ENCODE results near the gene ARHGAP9. TPM values are rescaled to one million over a fixed set of nuclear protein-coding genes. Genes with fewer than 3 reads are reported as not detected.
"Not testable (repeated sequence)": the region's sequence is repeated elsewhere in the genome, so short reads cannot be mapped to it uniquely, and the experiment has no call there.

Gene ARHGAP9
- total RNA-seq, 1 donor from 2014 or later: 28.7 TPM

GRCh38 chr12:57513266-57513665 is 33.6 kb upstream of the ARHGAP9 start:
- Histone ChIP-seq H3K9me3 (no peaks in the 10 kb centered on the region), H3K27ac (no peak overlapping the region), H3K4me3 (no peak overlapping the region), H3K4me1 (peaks cover 16% of the 10 kb centered on the region), H3K27me3 (no peaks in the 10 kb centered on the region), H3K36me3 (peaks cover 0 to 76% of the 10 kb centered on the region in 2 donors)
- TF ChIP-seq POLR2A (IDR thresholded peaks at IDR 0.05) (no peak), CTCF (IDR thresholded peaks at IDR 0.05) (no peak), POLR2AphosphoS5 (IDR thresholded peaks at IDR 0.05; ENCODE audit: insufficient read depth in 1 of 2, low read depth in 1 of 2) (no peak)
- DNase-seq (ENCODE audit: extremely low spot score in 2 of 2): no peak
- intact Hi-C loops (cut with DNase I): no loop called here

GRCh38 chr12:57512665-57513064 is 33.0 kb upstream of the ARHGAP9 start:
- Histone ChIP-seq H3K4me3 (no peak overlapping the region), H3K9me3 (no peaks in the 10 kb centered on the region), H3K4me1 (peaks cover 10% of the 10 kb centered on the region), H3K36me3 (peaks cover 0 to 76% of the 10 kb centered on the region in 2 donors), H3K27ac (no peak overlapping the region), H3K27me3 (no peaks in the 10 kb centered on the region)
- intact Hi-C loops (cut with DNase I): no loop called here
- TF ChIP-seq CTCF (IDR thresholded peaks at IDR 0.05): no peak
- DNase-seq (ENCODE audit: extremely low spot score in 2 of 2): no peak

DNA sequence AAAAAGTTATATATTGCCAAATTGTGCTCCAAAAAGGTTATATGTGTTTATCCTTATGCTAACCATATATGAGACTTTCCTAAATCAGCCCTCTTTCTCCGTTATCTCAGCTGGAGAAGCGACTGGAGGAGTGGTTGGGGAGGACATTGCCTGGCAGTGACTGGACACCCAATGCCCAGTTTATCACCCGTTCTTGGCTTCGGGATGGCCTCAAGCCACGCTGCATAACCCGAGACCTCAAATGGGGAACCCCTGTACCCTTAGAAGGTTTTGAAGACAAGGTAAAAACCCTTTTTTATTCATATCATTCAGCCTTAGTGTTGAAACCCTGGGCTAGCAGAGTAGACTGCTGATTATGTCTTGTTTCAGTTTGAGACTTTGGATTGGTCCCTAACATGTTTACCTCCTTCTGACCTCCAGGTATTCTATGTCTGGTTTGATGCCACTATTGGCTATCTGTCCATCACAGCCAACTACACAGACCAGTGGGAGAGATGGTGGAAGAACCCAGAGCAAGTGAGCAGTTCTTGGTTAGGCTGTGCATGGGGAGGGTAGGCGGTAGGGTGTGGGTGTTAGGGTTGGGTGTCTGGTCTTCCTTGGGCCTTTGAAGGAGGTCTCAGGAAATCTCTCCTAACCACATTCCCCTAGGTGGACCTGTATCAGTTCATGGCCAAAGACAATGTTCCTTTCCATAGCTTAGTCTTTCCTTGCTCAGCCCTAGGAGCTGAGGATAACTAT is 32.1 kb upstream of the ARHGAP9 start:
- no peak overlapping the region for H3K27ac ChIP-seq
- TF ChIP-seq POLR2A (IDR thresholded peaks at IDR 0.05) (no peak), CTCF (IDR thresholded peaks at IDR 0.05) (no peak), POLR2AphosphoS5 (IDR thresholded peaks at IDR 0.05; ENCODE audit: insufficient read depth in 1 of 2, low read depth in 1 of 2) (no peak)
- H3K27me3 ChIP-seq: no peaks in the 10 kb centered on the region
- no peak for DNase-seq (ENCODE audit: extremely low spot score in 2 of 2)
- peaks cover 0 to 70% of the 10 kb centered on the region in 2 donors for H3K36me3 ChIP-seq
- no peak overlapping the region for H3K4me3 ChIP-seq
- peaks cover under 1% of the 10 kb centered on the region for H3K4me1 ChIP-seq
- no peaks in the 10 kb centered on the region for H3K9me3 ChIP-seq
- intact Hi-C loops (cut with DNase I): no loop called here

DNA sequence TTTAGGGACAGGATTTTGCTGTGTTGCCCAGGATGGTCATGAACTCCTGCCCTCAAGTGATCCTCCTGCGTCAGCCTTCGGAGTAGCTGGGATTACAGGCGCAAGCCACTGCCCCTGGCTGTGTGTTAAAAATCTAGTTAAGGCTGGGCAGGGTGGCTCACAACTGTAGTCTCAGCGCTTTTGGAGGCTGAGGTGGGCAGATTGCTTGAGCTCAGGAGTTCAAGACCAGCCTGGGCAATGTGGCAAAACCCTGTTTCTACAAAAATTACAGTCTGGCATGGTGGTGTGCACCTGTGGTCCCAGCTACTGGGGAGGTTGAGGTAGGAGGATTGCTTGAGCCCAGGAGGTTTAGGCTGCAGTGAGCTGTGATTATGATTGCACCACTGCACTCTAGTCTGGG is 31.5 kb upstream of the ARHGAP9 start:
- Histone ChIP-seq H3K27me3 (no peaks in the 10 kb centered on the region), H3K9me3 (no peaks in the 10 kb centered on the region), H3K36me3 (peaks cover 0 to 67% of the 10 kb centered on the region in 2 donors), H3K4me3 (no peak overlapping the region), H3K27ac (no peak overlapping the region), H3K4me1 (no peaks in the 10 kb centered on the region)
- TF ChIP-seq POLR2AphosphoS5 (IDR thresholded peaks at IDR 0.05; ENCODE audit: insufficient read depth in 1 of 2, low read depth in 1 of 2): no peak
- no peak for TF ChIP-seq CTCF (IDR thresholded peaks at IDR 0.05)
- intact Hi-C loops (cut with DNase I): no loop called here
- no peak for DNase-seq (ENCODE audit: extremely low spot score in 2 of 2)

- H3K27me3 ChIP-seq; DNase-seq (ENCODE audit: extremely low spot score in 2 of 2); intact Hi-C loops (cut with DNase I); H3K4me1 ChIP-seq; H3K4me3 ChIP-seq; H3K27ac ChIP-seq; H3K9me3 ChIP-seq: not testable (repeated sequence)
- peaks cover 0 to 66% of the 10 kb centered on the region in 2 donors for H3K36me3 ChIP-seq
Observed at GRCh38 chr12:57507796-57508195, 28.1 kb upstream of the ARHGAP9 start.

GRCh38 chr12:57506541-57506940 is 26.9 kb upstream of the ARHGAP9 start:
- DNase-seq (ENCODE audit: extremely low spot score in 2 of 2); H3K27me3 ChIP-seq; H3K4me3 ChIP-seq; H3K27ac ChIP-seq; H3K4me1 ChIP-seq; H3K9me3 ChIP-seq; intact Hi-C loops (cut with DNase I): not testable (repeated sequence)
- peaks cover 0 to 63% of the 10 kb centered on the region in 2 donors for H3K36me3 ChIP-seq

DNA sequence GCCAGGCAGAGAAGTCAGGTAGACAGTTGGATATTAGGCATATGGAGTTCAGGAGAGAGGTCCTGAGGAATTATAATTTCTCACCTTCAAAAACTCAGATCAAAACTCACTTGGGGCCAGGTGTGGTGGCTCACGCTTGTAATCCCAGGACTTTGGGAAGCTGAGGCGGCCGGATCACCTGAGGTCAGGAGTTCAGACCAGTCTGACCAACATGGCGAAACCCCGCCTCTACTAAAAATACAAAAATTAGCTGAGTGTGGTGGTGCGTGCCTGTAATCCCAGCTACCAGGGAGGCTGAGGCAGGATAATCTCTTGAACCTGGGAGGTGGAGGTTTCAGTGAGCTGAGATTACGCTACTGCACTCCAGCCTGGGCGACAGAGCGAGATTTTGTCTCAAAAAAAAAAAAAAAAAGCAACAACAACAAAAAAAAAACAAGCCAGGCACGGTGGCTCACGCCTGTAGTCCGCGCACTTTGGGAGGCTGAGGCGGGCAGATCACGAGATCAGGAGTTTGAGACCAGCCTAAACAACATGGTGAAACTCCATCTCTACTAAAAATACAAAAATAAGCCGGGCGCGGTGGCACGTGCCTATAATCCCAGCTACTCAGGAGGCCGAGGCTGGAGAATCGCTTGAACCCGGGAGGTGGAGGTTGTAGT is 22.8 kb upstream of the ARHGAP9 start:
- intact Hi-C loops (cut with DNase I); H3K27ac ChIP-seq; H3K9me3 ChIP-seq; DNase-seq (ENCODE audit: extremely low spot score in 2 of 2); H3K27me3 ChIP-seq; H3K4me3 ChIP-seq; H3K4me1 ChIP-seq: not testable (repeated sequence)
- peaks cover 0 to 77% of the 10 kb centered on the region in 2 donors for H3K36me3 ChIP-seq

Data from vagina (tissue), 2 donors.